H1 (cell line): ENCODE measurements around the gene PET117. TPM values are rescaled to one million over a fixed set of nuclear protein-coding genes. Genes with fewer than 3 reads are reported as not detected.

Source experiments
- CTBP2 ChIP-seq: IDR thresholded peaks from 2 replicates; pipeline ENCODE4 v1.7.0; 2011; ENCODE audit warnings: borderline replicate concordance, mild to moderate bottlenecking, moderate library complexity, mixed read lengths, low read length; ENCODE audit not compliant: insufficient read depth, insufficient read length
- SP2 ChIP-seq: IDR thresholded peaks from 2 replicates; pipeline ENCODE4 v1.6.1; 2012; ENCODE audit warnings: mild to moderate bottlenecking, low read length, inconsistent platforms
- TEAD4 ChIP-seq: IDR thresholded peaks from 2 replicates; pipeline ENCODE4 v1.6.1; 2012; ENCODE audit warnings: low read depth, low read length, inconsistent platforms, mixed read lengths
- polyA plus RNA-seq, 7 experiments: library from polyadenylated mRNA; depleted of rRNA in 3 of 7; stranded (reverse) in 5 of 7; unstranded in 2 of 7; fragments of >200 nt in 5 of 7; fragments of 200-250 nt in 2 of 7; gene quantifications; 1 replicate in 5 of 7; 2 replicates in 1 of 7; 4 replicates in 1 of 7; pipeline versions ENCODE4 v1.2.1 to v1.2.3, GENCODE V29; 2011 to 2013; ENCODE audit warnings: missing spikeins in 2 of 7, mixed read lengths in 2 of 7
- total RNA-seq: library from RNA; stranded (reverse); fragmentation: NEBNext Ultra II Directional; extraction: Animal tissue kit (Norgen Biotek cat#: 25700); gene quantifications from 2 replicates; pipeline ENCODE4 v1.2.1, GENCODE V29; 2021

PET117 gene
- total and polyA plus RNA-seq, 2 of the 8 experiments (the other 6 are each of a cell fraction or from before 2014, with no cell fraction given) = 9.1 to 23.8 TPM

- TF ChIP-seq CTBP2 (no peak), SP2 (no peak), TEAD4 (no peak)
- TF ChIP-seq, all 59 proteins: peak for 0
These were observed 37.4 kb downstream of the PET117 start (continued) for GRCh38 chr20:18174906-18175683.
